GM12878 (cell line): ENCODE results near the gene EFCAB8.

Experiments used
- BCL11A ChIP-seq: IDR thresholded peaks from 2 replicates; pipeline ENCODE4 v1.6.1; 2011; ENCODE audit warnings: low read depth, low read length
- CTCF ChIP-seq, 3 experiments: IDR thresholded peaks in 2 of 3; conservative IDR thresholded peaks in 1 of 3; 2 replicates each; pipeline ENCODE4 v1.5.1; 2011; ENCODE audit warnings: low read depth in 3 of 3, low read length in 3 of 3, mild to moderate bottlenecking in 3 of 3, control low read depth in 2 of 3, moderate library complexity in 2 of 3, inconsistent platforms in 1 of 3, mixed read lengths in 1 of 3; ENCODE audit not compliant: control insufficient read depth in 2 of 3, insufficient read depth in 1 of 3; ENCODE audit errors: extremely low read depth in 1 of 3

- TF ChIP-seq BCL11A = no peak
- TF ChIP-seq CTCF (IDR thresholded peaks at IDR 0.05 in 2 of 3, conservative IDR thresholded peaks at IDR 0.05 in 1 of 3; ENCODE audit: control insufficient read depth in 2 of 3, extremely low read depth in 1 of 3, insufficient read depth in 1 of 3, low read depth in 3 of 3, low read length in 3 of 3) = no peak
Observed at GRCh38 chr20:33010674-33011449, 152.1 kb downstream of the EFCAB8 start.
